Duodenal mucosa (tissue), 2 donors: ENCODE results near the gene PAOX.
A peak's percentile ranks its signal among the peaks of the same experiment; 100 is the strongest.

ENCODE experiments used
- H3K27ac ChIP-seq: one replicate; pipeline ENCODE4 v1.7.0; 2013; ENCODE audit warnings: low read depth, low read length
- H3K27me3 ChIP-seq, 2 donors: one replicate each; pipeline ENCODE4 v1.7.0; 2013; ENCODE audit warnings: low read length in 2 of 2, control low read depth in 1 of 2; ENCODE audit not compliant: insufficient read depth in 2 of 2, control insufficient read depth in 1 of 2
- H3K36me3 ChIP-seq, 2 donors: one replicate each; pipeline ENCODE4 v1.7.0; 2013; ENCODE audit warnings: low read length in 2 of 2, control low read depth in 1 of 2; ENCODE audit not compliant: insufficient read depth in 2 of 2, control insufficient read depth in 1 of 2
- H3K4me1 ChIP-seq, 2 donors: one replicate each; pipeline ENCODE4 v1.7.0; 2013; ENCODE audit warnings: low read length in 2 of 2, control low read depth in 1 of 2; ENCODE audit not compliant: insufficient read depth in 2 of 2, control insufficient read depth in 1 of 2
- H3K4me3 ChIP-seq, 2 donors: one replicate each; pipeline ENCODE4 v1.7.0; 2013; ENCODE audit warnings: low read length in 2 of 2, low read depth in 1 of 2
- H3K9ac ChIP-seq, 2 donors: one replicate each; pipeline ENCODE4 v1.7.0; 2013; ENCODE audit warnings: low read length in 2 of 2, low read depth in 1 of 2
- H3K9me3 ChIP-seq, 2 donors: one replicate each; pipeline ENCODE4 v1.7.0; 2013; ENCODE audit warnings: low read length in 2 of 2, control low read depth in 1 of 2; ENCODE audit not compliant: control insufficient read depth in 1 of 2

PAOX gene

DNA sequence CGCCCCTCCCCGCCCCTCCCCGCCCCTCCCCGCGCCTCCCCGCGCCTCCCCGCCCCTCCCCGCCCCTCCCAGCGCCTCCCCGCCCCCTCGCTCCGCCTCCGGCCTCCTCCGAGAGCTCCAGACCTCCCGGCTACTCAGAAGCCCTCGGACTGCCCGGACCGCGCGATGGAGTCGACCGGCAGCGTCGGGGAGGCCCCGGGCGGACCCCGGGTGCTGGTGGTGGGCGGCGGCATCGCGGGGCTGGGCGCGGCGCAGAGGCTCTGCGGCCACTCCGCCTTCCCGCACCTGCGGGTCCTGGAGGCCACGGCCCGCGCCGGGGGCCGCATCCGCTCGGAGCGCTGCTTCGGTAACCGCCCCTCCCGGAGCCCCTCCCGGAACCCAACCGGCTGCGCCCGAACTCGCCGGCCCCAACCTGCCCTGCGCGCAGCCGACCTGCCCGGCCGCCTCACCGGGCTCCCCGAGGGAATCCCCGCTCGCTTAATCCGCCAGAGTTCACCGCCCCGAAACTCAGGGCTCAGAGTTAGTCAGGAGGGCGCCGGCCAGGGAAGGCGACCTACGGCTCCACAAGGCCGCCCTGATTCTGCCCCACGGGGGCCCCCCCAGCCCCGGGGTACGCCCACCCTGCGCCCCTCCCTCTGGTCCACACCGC lies at the start of gene PAOX:
Gene PAOX, plus strand, starts transcription at position 111 of the 649 bp plus-strand sequence. Its CDS starts 55 bp downstream, at position 166.
- peak within 1 kb of the TSS; percentile 73 for H3K27ac ChIP-seq
- H3K9ac ChIP-seq: peak within 1 kb of the TSS; percentile 33 to 77
- H3K4me3 ChIP-seq: peak within 1 kb of the TSS; percentile 71 to 81
- H3K9me3 ChIP-seq: no peaks in the 10 kb centered on the region
- H3K4me1 ChIP-seq: peaks cover 14 to 18% of the 10 kb centered on the region in 2 donors
- H3K27me3 ChIP-seq: no peaks in the 10 kb centered on the region
- no peaks in the 10 kb centered on the region for H3K36me3 ChIP-seq

DNA sequence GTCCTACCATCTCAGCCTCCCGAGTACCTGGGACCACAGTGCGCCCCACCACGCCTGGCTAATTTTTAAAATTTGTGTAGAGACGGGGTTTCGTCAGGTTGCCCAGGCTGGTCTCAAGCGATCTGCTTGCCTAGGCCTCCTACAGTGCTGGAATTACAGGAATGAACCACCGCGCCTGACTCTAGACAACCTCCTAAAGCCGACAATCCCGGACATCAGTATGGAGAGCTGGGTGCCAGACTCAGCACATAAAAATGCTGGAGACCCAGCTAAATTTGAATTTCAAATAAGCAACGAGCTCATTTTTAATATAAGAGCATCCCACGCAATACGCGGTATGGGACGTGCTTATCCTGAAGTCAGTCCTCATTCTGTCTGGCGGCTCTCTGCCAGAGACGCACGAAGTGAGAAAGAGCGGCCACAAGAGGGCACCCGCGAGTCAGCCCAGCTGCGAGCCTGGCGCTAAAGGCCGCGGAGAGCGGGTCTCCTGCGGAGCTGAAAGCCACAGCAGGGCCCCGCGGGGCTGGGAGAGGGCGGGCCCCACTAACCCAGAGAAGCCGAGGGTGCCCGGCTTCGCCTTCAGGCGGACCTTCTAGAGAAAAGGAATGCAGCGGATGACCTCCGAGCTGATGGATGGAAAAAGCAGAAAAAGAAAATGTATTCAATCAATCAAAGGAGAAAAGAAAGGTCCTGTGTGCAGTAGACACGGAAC lies 49.4 kb upstream of the PAOX start:
- Histone ChIP-seq H3K27ac (no peak overlapping the region), H3K27me3 (peaks cover 64 to 68% of the 10 kb centered on the region in 2 donors), H3K9ac (peak overlapping the region in 1 of 2 donors; percentile 32), H3K4me3 (peak overlapping the region; percentile 55 to 58), H3K4me1 (peaks cover 7 to 10% of the 10 kb centered on the region in 2 donors), H3K9me3 (no peaks in the 10 kb centered on the region), H3K36me3 (no peaks in the 10 kb centered on the region)

DNA sequence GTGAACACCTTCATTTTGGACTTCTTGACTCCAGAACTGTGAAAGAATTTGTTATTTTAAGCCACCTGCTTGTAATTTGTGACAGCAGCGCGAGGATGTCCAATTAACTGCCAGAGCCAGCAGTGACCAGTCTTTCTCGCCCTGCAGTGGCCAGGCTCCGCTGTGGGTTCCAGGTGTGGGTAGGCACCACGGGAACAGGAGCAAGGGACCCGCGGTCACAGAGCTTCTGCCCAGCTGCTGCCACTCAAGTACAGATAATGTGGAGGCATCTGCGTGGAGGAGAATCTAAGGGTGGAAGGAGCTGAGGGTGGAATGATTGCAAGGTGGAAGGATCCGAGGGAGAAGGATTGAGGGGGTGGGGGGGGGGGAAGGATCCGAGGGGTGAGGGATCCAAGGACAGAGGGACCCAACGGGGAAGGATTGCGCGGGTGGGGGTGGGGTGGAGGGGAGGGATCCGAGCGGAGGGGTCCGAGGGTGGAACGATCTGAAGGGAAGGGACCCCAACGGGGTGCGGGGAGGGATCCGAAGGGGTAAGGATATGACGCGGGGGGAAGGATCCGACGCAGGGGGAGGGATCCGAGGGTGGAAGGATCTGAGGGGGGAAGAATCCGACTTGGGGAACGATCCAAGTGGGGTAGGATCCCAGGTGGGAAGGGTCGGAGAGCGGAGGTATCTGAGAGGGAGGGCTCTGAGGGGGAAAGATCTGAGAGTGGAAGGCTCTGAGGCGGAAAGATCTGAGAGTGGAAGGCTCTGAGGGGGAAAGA lies 45.9 kb upstream of the PAOX start:
- Histone ChIP-seq H3K9ac (no peak overlapping the region), H3K27ac (no peak overlapping the region), H3K4me3 (no peak overlapping the region), H3K27me3 (peaks cover 58 to 65% of the 10 kb centered on the region in 2 donors), H3K9me3 (no peaks in the 10 kb centered on the region), H3K36me3 (no peaks in the 10 kb centered on the region), H3K4me1 (peaks cover 5 to 17% of the 10 kb centered on the region in 2 donors)

DNA sequence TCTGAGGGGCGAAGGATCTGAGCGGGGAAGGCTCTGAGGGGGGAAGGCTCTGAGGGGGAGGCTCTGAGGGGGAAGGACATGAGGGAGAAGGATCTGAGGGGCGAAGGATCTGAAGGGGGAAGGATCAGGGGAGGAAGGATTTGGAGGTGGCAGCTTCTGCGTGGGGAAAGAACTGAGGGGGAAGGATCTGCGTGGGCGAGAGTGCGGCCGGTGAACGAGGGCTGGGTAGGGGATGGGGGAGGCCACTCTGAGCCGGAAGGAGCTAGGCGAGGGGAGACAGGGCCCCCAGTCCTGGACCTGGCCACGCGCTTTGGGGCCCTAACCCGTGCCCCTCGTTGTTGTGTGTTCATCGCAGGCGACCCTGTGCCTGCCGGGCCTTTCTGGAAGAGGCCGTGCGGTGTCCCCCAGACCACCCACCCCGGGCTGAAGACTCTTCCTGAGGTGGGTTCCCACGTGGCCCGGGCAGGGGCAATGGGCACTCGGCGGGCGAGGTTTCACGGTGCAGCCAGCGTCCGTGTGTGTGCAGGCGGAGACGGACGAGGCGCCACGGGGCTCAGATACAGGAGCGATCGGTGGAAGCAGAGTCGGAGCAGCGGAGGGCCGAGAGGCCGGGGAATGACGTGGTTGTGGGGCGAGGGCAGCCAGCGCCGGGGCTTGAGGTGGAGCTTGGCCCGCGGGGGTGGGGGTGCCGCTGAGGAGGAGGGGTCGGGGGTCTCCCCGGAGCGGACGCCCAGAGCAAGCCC lies 44.4 kb upstream of the PAOX start:
- no peak overlapping the region for H3K9ac ChIP-seq
- H3K27me3 ChIP-seq: peaks cover 46 to 60% of the 10 kb centered on the region in 2 donors
- no peak overlapping the region for H3K27ac ChIP-seq
- peaks cover 5 to 17% of the 10 kb centered on the region in 2 donors for H3K4me1 ChIP-seq
- no peaks in the 10 kb centered on the region for H3K9me3 ChIP-seq
- H3K4me3 ChIP-seq: peak overlapping the region; percentile 50 to 54
- H3K36me3 ChIP-seq: no peaks in the 10 kb centered on the region

DNA sequence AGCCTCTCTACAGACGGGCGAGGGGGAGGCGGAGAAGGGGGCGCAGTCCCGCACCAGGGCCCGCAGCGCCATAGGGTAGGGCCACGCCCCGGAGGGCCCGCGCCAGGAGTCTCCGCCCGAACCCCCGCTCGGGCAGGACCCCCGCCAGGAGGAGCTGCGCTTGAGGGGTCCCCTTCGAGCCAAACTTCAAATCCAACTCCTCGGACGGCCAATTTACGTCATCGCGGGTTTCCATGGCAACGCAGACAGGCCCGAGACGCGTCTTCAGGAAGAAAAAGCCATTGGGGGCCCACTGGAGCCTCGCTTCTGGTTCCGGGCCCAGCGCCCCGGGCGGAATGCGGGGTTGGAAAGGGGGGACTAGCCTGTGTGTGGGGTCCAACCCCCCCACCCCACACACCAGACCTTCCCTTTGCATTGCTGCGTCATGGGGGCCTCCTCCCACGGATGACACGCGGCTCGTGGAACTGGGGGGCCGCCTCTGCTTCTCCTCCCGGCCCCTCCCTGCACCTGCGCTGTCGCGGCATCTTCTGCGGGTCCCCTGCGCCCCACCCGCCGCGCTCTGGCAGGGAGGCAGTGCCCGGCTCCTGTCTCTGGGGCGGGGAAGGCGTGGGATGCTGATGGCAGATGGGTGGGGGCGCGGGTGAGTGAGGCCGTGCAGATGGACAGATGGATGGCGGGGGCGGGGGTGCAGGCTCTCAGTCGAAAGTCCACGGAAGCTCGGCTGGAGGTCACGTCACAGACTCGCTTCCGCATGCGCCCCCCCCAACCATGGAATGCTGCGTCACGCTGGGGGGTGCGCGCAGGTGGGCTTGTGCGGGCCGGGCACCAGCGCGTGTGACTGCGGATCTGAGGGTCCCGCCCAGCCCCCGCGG lies 43.6 kb upstream of the PAOX start:
- no peak overlapping the region for H3K9ac ChIP-seq
- no peak overlapping the region for H3K27ac ChIP-seq
- peaks cover 46 to 60% of the 10 kb centered on the region in 2 donors for H3K27me3 ChIP-seq
- H3K4me1 ChIP-seq: peaks cover 5 to 17% of the 10 kb centered on the region in 2 donors
- peak overlapping the region; percentile 50 to 54 for H3K4me3 ChIP-seq
- H3K36me3 ChIP-seq: no peaks in the 10 kb centered on the region
- H3K9me3 ChIP-seq: no peaks in the 10 kb centered on the region

DNA sequence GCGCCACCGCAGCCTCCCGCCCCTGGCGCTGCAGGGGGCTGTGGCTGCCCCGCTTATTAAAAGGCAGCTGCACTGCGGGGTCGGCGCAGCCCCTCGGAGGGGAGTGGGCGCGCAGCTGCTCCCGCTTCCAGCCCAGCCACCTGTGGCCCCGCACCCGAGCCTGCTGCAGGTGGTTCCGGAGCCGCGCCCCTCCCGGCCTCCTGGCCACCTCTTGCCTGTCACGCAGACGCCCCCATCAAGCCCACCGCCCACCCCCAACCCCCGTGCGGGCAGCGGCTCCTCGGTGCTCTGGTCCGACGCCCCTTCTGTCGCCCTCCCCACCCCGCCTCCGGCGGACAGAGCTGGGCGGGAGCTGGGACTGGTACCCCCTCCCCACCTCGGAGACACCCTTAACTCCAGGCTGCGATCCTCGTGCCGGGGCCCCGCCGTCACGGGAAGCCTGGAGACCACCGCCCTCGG lies 42.9 kb upstream of the PAOX start:
- Histone ChIP-seq H3K36me3 (no peaks in the 10 kb centered on the region), H3K4me3 (peak overlapping the region in 1 of 2 donors; percentile 54), H3K4me1 (peaks cover 5 to 17% of the 10 kb centered on the region in 2 donors), H3K27me3 (peaks cover 40 to 60% of the 10 kb centered on the region in 2 donors), H3K27ac (no peak overlapping the region), H3K9me3 (no peaks in the 10 kb centered on the region), H3K9ac (no peak overlapping the region)

DNA sequence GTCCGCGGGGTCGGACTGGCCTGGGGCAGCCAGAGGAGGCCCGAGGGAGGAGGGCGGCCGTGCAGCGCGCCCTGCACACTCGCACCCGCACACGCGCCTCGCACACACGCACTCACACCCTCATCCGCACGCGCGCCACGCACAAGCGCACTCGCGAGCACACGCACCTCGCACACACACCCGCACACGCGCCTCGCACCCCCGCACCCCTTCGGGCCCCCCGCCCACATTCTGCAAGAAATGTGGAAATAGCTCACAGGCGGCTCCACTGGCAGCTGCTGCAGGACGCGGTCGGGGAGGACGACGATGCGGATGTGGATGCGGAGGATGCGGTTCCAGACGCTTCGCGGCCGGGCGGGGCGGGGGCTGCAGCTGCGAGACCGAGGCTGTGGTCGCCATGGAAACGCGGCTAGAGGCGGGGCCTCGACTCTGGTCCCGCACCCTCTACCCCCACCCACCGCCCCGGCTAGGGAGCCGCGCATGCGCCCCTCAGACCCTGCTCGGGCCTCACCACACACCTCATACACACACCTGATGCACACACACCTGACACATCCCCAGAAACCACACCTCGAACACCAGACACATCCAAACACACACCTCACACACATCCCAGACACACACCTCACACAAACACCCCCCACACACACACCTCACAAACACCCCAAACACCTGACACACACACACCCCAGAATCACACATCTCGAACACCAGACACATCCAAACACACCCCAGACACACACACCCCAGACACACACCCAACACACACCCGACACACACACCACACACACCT lies 42.3 kb upstream of the PAOX start, which contains the start of gene CALY:
Gene CALY, minus strand, starts transcription at position 320 of the 793 bp plus-strand sequence. CDS start 7,907 bp downstream, outside the sequence.
- peaks cover 5 to 17% of the 10 kb centered on the region in 2 donors for H3K4me1 ChIP-seq
- no peaks in the 10 kb centered on the region for H3K36me3 ChIP-seq
- H3K9ac ChIP-seq: no peak within 1 kb of the TSS
- no peaks in the 10 kb centered on the region for H3K9me3 ChIP-seq
- H3K4me3 ChIP-seq: peak within 1 kb of the TSS; percentile 50 to 54
- peaks cover 35 to 55% of the 10 kb centered on the region in 2 donors for H3K27me3 ChIP-seq
- no peak within 1 kb of the TSS for H3K27ac ChIP-seq

DNA sequence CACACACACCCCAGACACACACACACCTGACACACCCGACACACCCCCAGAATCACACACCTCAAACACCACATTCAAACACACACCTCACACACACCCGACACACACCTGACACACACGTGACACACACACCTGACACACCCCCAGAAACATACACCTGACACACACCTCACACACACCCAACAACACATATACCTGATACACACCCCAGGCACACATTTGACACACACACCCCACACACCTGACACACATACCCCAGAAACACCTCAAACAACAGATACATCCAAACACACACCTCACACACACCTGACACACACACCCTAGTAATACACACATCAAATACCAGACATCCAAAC lies 41.7 kb upstream of the PAOX start:
- peaks cover 29 to 50% of the 10 kb centered on the region in 2 donors for H3K27me3 ChIP-seq
- no peaks in the 10 kb centered on the region for H3K9me3 ChIP-seq
- no peak overlapping the region for H3K4me3 ChIP-seq
- no peak overlapping the region for H3K9ac ChIP-seq
- H3K27ac ChIP-seq: no peak overlapping the region
- H3K36me3 ChIP-seq: no peaks in the 10 kb centered on the region
- H3K4me1 ChIP-seq: peaks cover 5 to 17% of the 10 kb centered on the region in 2 donors
